Frontal cortex (tissue), 4 donors: ENCODE measurements around the gene IL32. TPM values are rescaled to one million over a fixed set of nuclear protein-coding genes. Genes with fewer than 3 reads are reported as not detected.

Experiments
- DNase-seq, 2 donors: peaks; one replicate each; pipeline ENCODE4 v3.0.0; 2012; ENCODE audit warnings: low spot score in 2 of 2
- FAIRE-seq: peaks from 2 replicates; lab custom pipeline; 2012; peaks lifted over from hg19 to GRCh38; lab: Jason Lieb, UNC
- small RNA-seq: library from RNA; depleted of rRNA; stranded (forward); fragments of <200 nt; gene quantifications from one replicate; pipeline ENCODE3, GENCODE V24; 2014
- total RNA-seq: library from RNA; depleted of rRNA; stranded (reverse); fragments of >200 nt; gene quantifications from one replicate; pipeline ENCODE4 v1.2.3, GENCODE V29; 2014
- donor health status: control.
- donor health status: control.
- donor health status: control.

The IL32 gene
- total RNA-seq, 1 donor from 2014 or later, result 0.82 TPM

GRCh38 chr16:3101841-3102470 lies 36.5 kb downstream of the IL32 start:
- DNase-seq (peak; percentile 36 to 39), FAIRE-seq (no peak)

- no peak for FAIRE-seq
These were observed 40.9 kb downstream of the IL32 start for GRCh38 chr16:3106205-3106928.

GRCh38 chr16:3112058-3112880 lies 46.8 kb downstream of the IL32 start, which contains the start of gene ZNF205:
ZNF205 (plus strand) TSS chr16:3112586; CDS start chr16:3113431, 845 bp downstream.
- no peak for FAIRE-seq
- DNase-seq, result peak; percentile 82 to 90

More at GRCh38 chr16:3106205-3106928, 40.9 kb downstream of the IL32 start:
- peak; percentile 90 to 99 for DNase-seq

GRCh38 chr16:3112881-3113574 lies 47.6 kb downstream of the IL32 start:
- DNase-seq, result peak in 1 of 2 donors; percentile 48
- no peak for FAIRE-seq

GRCh38 chr16:3113765-3114479 lies 48.5 kb downstream of the IL32 start:
- FAIRE-seq (no peak), DNase-seq (peak; percentile 19 to 34)

GRCh38 chr16:3115003-3115402 lies 49.6 kb downstream of the IL32 start:
- FAIRE-seq (no peak), DNase-seq (peak in 1 of 2 donors; percentile 18)

GRCh38 chr16:3115561-3115960 lies 50.1 kb downstream of the IL32 start:
- no peak for FAIRE-seq
- DNase-seq, result peak in 1 of 2 donors; percentile 8

- FAIRE-seq (no peak), DNase-seq (peak in 1 of 2 donors; percentile 12)
These were observed 52.9 kb downstream of the IL32 start for GRCh38 chr16:3118204-3118790.

- FAIRE-seq, result no peak
- DNase-seq, result peak in 1 of 2 donors; percentile 10
These were observed 53.4 kb downstream of the IL32 start for GRCh38 chr16:3118846-3119245.

Small RNA genes within 50 kb of the gene (small RNA-seq; reads per million reads assigned to genes)
- gene RNU1-22P, result 0.20 reads per million

Other genes with a start within 250 kb of the IL32 start
- not detected for gene PRSS21, start 248.4 kb upstream of the IL32 start, total RNA-seq
- not detected for gene ZG16B, start 235.3 kb upstream of the IL32 start, total RNA-seq
- gene PRSS22, start 207.5 kb upstream of the IL32 start, total RNA-seq, result not detected
- 46.5 TPM for gene FLYWCH2, start 182.4 kb upstream of the IL32 start, total RNA-seq
- 22.8 TPM for gene FLYWCH1, start 153.7 kb upstream of the IL32 start, total RNA-seq
- gene KREMEN2, start 101.4 kb upstream of the IL32 start, total RNA-seq, result not detected
- 18.3 TPM for gene PAQR4, start 96.3 kb upstream of the IL32 start, total RNA-seq
- 1.2 TPM for gene PKMYT1, start 85.2 kb upstream of the IL32 start, total RNA-seq
- gene CLDN9, start 52.7 kb upstream of the IL32 start, total RNA-seq, result not detected
- 0.41 TPM for gene CLDN6, start 47.5 kb upstream of the IL32 start, total RNA-seq
- 0.82 TPM for gene TNFRSF12A, start 45.3 kb upstream of the IL32 start, total RNA-seq
- gene HCFC1R1, start 41.7 kb upstream of the IL32 start, total RNA-seq, result 15.5 TPM
- gene THOC6, start 41.6 kb upstream of the IL32 start, total RNA-seq, result 6.1 TPM
- not detected for gene BICDL2, start 28.7 kb upstream of the IL32 start, total RNA-seq
- gene MMP25, start 19.1 kb upstream of the IL32 start, total RNA-seq, result 0.41 TPM
- gene ZSCAN10, start 33.7 kb downstream of the IL32 start, total RNA-seq, result not detected
- gene ZNF205, start 46.9 kb downstream of the IL32 start, total RNA-seq, result 17.9 TPM
- gene ZNF213, start 69.4 kb downstream of the IL32 start, total RNA-seq, result 6.9 TPM
- 0.41 TPM for gene OR1F1, start 122.6 kb downstream of the IL32 start, total RNA-seq
- gene ZNF200, start 169.5 kb downstream of the IL32 start, total RNA-seq, result 16.7 TPM
- under 0.01 TPM for gene MEFV, start 191.0 kb downstream of the IL32 start, total RNA-seq
- gene ZNF263, start 217.9 kb downstream of the IL32 start, total RNA-seq, result 45.7 TPM
- gene TIGD7, start 239.8 kb downstream of the IL32 start, total RNA-seq, result 22.0 TPM
- 33.4 TPM for gene ZNF75A, start 239.9 kb downstream of the IL32 start, total RNA-seq